ENCODE measurements around the gene SETD5.

The SETD5 gene

DNA sequence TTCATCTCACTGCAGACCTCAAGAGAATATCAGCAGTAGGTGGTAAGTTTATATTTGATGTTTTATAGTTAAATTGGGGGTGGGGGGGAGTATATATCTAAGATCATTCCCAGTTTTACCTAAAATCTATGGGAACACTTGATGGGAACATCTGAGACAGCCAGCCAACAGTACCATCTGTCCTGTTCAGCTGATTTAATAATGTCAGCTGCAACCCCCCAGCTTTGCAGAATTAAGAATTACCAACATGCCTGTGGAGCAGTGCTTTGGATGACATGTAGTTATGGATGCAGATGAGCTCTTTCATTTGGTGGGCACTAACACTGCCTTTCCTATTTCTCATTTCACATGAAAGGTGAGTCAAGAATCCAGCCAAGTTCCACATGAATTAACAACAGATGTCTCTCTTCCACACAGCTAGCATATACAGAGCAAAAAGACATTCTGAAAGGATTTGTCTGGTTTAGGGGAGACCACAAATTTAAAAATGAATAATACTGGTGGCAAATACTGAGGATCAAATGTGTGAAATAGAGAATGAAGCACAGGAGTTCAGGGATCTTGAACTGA is 76.2 kb downstream of the SETD5 start:
- Histone ChIP-seq H3K9ac (ENCODE audit: low read depth, low read length, poor library complexity, severe bottlenecking) (no peak overlapping the region), H3K9me2 (replicated peaks; ENCODE audit: low read depth, low read length) (no peaks in the 10 kb centered on the region), H3K4me2 (ENCODE audit: low read depth, low read length, poor library complexity, severe bottlenecking) (no peak overlapping the region), H3K79me2 (ENCODE audit: insufficient read depth, low read length) (no peaks in the 10 kb centered on the region), H3K4me3 (ENCODE audit: low read length, poor library complexity, severe bottlenecking) (no peak overlapping the region), H4K20me1 (ENCODE audit: insufficient read depth, low read length, poor library complexity, severe bottlenecking) (no peaks in the 10 kb centered on the region), H3F3A (ENCODE audit: low read depth) (no peaks in the 10 kb centered on the region), H3K36me3 (ENCODE audit: insufficient read depth, low read length) (peaks cover 94% of the 10 kb centered on the region; the same call in 1 of the 2 replicates), H3K4me1 (ENCODE audit: insufficient read depth, low read length, poor library complexity, severe bottlenecking) (no peaks in the 10 kb centered on the region), H3K9me3 (ENCODE audit: insufficient read depth, low read depth, low read length) (no peaks in the 10 kb centered on the region), H2AFZ (ENCODE audit: low read length) (no peak overlapping the region), H3K27me3 (ENCODE audit: insufficient read depth, low read length, poor library complexity, severe bottlenecking) (no peaks in the 10 kb centered on the region)
- TF ChIP-seq EZH2phosphoT487 (IDR thresholded peaks at IDR 0.05; ENCODE audit: borderline replicate concordance): no peak
- TF ChIP-seq, protein P1, sequence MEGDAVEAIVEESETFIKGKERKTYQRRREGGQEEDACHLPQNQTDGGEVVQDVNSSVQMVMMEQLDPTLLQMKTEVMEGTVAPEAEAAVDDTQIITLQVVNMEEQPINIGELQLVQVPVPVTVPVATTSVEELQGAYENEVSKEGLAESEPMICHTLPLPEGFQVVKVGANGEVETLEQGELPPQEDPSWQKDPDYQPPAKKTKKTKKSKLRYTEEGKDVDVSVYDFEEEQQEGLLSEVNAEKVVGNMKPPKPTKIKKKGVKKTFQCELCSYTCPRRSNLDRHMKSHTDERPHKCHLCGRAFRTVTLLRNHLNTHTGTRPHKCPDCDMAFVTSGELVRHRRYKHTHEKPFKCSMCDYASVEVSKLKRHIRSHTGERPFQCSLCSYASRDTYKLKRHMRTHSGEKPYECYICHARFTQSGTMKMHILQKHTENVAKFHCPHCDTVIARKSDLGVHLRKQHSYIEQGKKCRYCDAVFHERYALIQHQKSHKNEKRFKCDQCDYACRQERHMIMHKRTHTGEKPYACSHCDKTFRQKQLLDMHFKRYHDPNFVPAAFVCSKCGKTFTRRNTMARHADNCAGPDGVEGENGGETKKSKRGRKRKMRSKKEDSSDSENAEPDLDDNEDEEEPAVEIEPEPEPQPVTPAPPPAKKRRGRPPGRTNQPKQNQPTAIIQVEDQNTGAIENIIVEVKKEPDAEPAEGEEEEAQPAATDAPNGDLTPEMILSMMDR (conservative IDR thresholded peaks at IDR 0.05; ENCODE audit: low read length): no peak

DNA sequence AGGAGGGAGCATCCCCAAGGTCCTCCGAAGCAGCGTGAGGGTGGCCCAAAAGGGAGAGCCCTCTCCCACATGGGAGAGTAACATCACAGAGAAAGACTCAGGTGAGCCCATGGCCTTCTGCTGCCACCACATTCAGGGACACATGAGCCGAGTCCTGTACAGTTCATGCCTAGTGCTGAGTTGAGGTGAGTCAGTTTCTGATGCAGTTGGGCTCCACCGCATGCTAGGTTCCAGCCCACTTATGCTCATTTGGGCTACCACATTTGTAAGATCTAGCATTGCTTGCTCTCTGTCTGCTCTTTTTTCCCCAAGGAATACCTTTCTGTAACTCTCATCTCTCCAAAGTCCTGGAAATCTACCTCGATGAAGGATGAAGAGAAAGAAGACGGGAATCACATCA is 77.1 kb downstream of the SETD5 start:
- Histone ChIP-seq H3K4me3 (ENCODE audit: low read length, poor library complexity, severe bottlenecking) (no peak overlapping the region), H3K9ac (ENCODE audit: low read depth, low read length, poor library complexity, severe bottlenecking) (no peak overlapping the region), H4K20me1 (ENCODE audit: insufficient read depth, low read length, poor library complexity, severe bottlenecking) (no peaks in the 10 kb centered on the region), H2AFZ (ENCODE audit: low read length) (no peak overlapping the region), H3K9me3 (ENCODE audit: insufficient read depth, low read depth, low read length) (no peaks in the 10 kb centered on the region), H3K79me2 (ENCODE audit: insufficient read depth, low read length) (no peaks in the 10 kb centered on the region), H3K27me3 (ENCODE audit: insufficient read depth, low read length, poor library complexity, severe bottlenecking) (no peaks in the 10 kb centered on the region), H3K4me1 (ENCODE audit: insufficient read depth, low read length, poor library complexity, severe bottlenecking) (no peaks in the 10 kb centered on the region), H3K9me2 (replicated peaks; ENCODE audit: low read depth, low read length) (no peaks in the 10 kb centered on the region), H3F3A (ENCODE audit: low read depth) (no peaks in the 10 kb centered on the region), H3K4me2 (ENCODE audit: low read depth, low read length, poor library complexity, severe bottlenecking) (no peak overlapping the region), H3K36me3 (ENCODE audit: insufficient read depth, low read length) (peaks cover 94% of the 10 kb centered on the region; the same call in 1 of the 2 replicates)
- TF ChIP-seq, protein P1 (conservative IDR thresholded peaks at IDR 0.05; ENCODE audit: low read length): no peak
- TF ChIP-seq EZH2phosphoT487 (IDR thresholded peaks at IDR 0.05; ENCODE audit: borderline replicate concordance): no peak

DNA sequence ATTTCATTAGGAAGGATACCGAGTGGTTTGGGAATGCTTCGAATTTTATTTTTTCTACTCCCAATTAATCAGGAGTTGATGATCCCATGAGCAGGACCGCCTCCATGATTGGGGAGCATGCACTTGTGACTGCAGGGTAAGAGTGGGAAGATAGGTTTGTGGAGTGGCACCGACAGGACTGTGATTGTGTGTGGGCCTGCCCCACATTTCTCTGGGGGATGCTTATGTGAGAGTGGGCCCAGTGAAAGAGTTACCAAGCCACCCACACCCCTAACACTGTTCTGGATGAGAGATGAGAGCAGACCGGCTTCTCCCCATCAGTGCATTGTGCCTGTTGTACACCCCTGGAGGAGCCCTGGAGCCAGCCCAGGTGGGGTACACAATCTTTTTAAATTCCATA is 79.5 kb downstream of the SETD5 start:
- no peak overlapping the region for H3K4me2 ChIP-seq (ENCODE audit: low read depth, low read length, poor library complexity, severe bottlenecking)
- no peaks in the 10 kb centered on the region for H3F3A ChIP-seq (ENCODE audit: low read depth)
- TF ChIP-seq, protein P1 (conservative IDR thresholded peaks at IDR 0.05; ENCODE audit: low read length): no peak
- TF ChIP-seq EZH2phosphoT487 (IDR thresholded peaks at IDR 0.05; ENCODE audit: borderline replicate concordance): no peak
- H3K9me2 ChIP-seq (replicated peaks; ENCODE audit: low read depth, low read length): no peaks in the 10 kb centered on the region
- H3K79me2 ChIP-seq (ENCODE audit: insufficient read depth, low read length): no peaks in the 10 kb centered on the region
- H3K9ac ChIP-seq (ENCODE audit: low read depth, low read length, poor library complexity, severe bottlenecking): no peak overlapping the region
- no peaks in the 10 kb centered on the region for H3K27me3 ChIP-seq (ENCODE audit: insufficient read depth, low read length, poor library complexity, severe bottlenecking)
- peaks cover 83% of the 10 kb centered on the region; the same call in 1 of the 2 replicates for H3K36me3 ChIP-seq (ENCODE audit: insufficient read depth, low read length)
- H4K20me1 ChIP-seq (ENCODE audit: insufficient read depth, low read length, poor library complexity, severe bottlenecking): no peaks in the 10 kb centered on the region
- no peak overlapping the region for H2AFZ ChIP-seq (ENCODE audit: low read length)
- no peaks in the 10 kb centered on the region for H3K9me3 ChIP-seq (ENCODE audit: insufficient read depth, low read depth, low read length)
- no peaks in the 10 kb centered on the region for H3K4me1 ChIP-seq (ENCODE audit: insufficient read depth, low read length, poor library complexity, severe bottlenecking)
- no peak overlapping the region for H3K4me3 ChIP-seq (ENCODE audit: low read length, poor library complexity, severe bottlenecking)

Measured in Loucy (cell line).